Inflammatory macrophage treated with lipopolysaccharide for 1 hour (primary cell): Measurements from ENCODE around the gene NAA60.
"Not testable (repeated sequence)": the region's sequence is repeated elsewhere in the genome, so short reads cannot be mapped to it uniquely, and the experiment has no call there.

Experiments used
- DNase-seq, 2 donors: peaks; one replicate each; pipeline ENCODE4 v3.0.0-alpha.2; 2020 to 2022

Gene NAA60

GRCh38 chr16:3484318-3485096, 41.0 kb downstream of the NAA60 start:
- no peak for DNase-seq

- no peak for DNase-seq
Observed at GRCh38 chr16:3485097-3485745, 41.7 kb downstream of the NAA60 start.

GRCh38 chr16:3485821-3486505, 42.5 kb downstream of the NAA60 start:
- DNase-seq = no peak

GRCh38 chr16:3486506-3487215, 43.2 kb downstream of the NAA60 start:
- DNase-seq = no peak

- DNase-seq = no peak
Observed at GRCh38 chr16:3487521-3488410, 44.3 kb downstream of the NAA60 start.

GRCh38 chr16:3488801-3489200, 45.3 kb downstream of the NAA60 start:
- no peak for DNase-seq

GRCh38 chr16:3490911-3491629, 47.6 kb downstream of the NAA60 start:
- DNase-seq = no peak

- no peak for DNase-seq
Observed at GRCh38 chr16:3492356-3492755, 48.9 kb downstream of the NAA60 start.

- no peak for DNase-seq
Observed at GRCh38 chr16:3494386-3494973, 51.0 kb downstream of the NAA60 start.

- no peak for DNase-seq
Observed at GRCh38 chr16:3495176-3495575, 51.7 kb downstream of the NAA60 start, which contains the start of gene C16orf90. C16orf90 (minus strand) TSS chr16:3495489; CDS start chr16:3495421, 68 bp downstream.

- DNase-seq = no peak
Observed at GRCh38 chr16:3496386-3496785, 52.9 kb downstream of the NAA60 start.

GRCh38 chr16:3497771-3498170, 54.3 kb downstream of the NAA60 start:
- DNase-seq = no peak

GRCh38 chr16:3498988-3499387, 55.5 kb downstream of the NAA60 start:
- DNase-seq = no peak

GRCh38 chr16:3501412-3501761, 57.9 kb downstream of the NAA60 start:
- not testable (repeated sequence) for DNase-seq

- no peak for DNase-seq
Observed at GRCh38 chr16:3501783-3502400, 58.4 kb downstream of the NAA60 start.

- DNase-seq = no peak
Observed at GRCh38 chr16:3503523-3503922, 60.0 kb downstream of the NAA60 start.

- DNase-seq = no peak
Observed at GRCh38 chr16:3508736-3509135, 65.3 kb downstream of the NAA60 start.

GRCh38 chr16:3509470-3509928, 66.0 kb downstream of the NAA60 start:
- no peak for DNase-seq

GRCh38 chr16:3510416-3510815, 66.9 kb downstream of the NAA60 start:
- DNase-seq = peak in 1 of 2 donors; percentile 3
